Activated B cell treated with CpG ODN at 0.5 μM for 24 hours (primary cell): ENCODE measurements around the gene ATMIN. TPM values are rescaled to one million over a fixed set of nuclear protein-coding genes. Genes with fewer than 3 reads are reported as not detected.

Experiments used
- ATAC-seq: fragments of 200-7000 bp; cut with Tn5 transposase; one replicate; pipeline ENCODE4 v1.10.0; 2021; ENCODE audit warnings: low read depth, mild to moderate bottlenecking, moderate library complexity
- CTCF ChIA-PET: fragments of 350-600 bp; sonication (Branson Sonifier 250); formaldehyde crosslinking; loops from one replicate; lab custom pipeline; 2021; ENCODE audit warnings: antibody characterized with exemption; lab: Charles Lee
- POLR2A ChIA-PET: fragments of 350-600 bp; sonication (Branson Sonifier 250); formaldehyde crosslinking; loops from one replicate; lab custom pipeline; 2021; ENCODE audit warnings: antibody characterized with exemption; lab: Charles Lee
- DNase-seq: peaks from one replicate; pipeline ENCODE4 v3.0.0; 2022
- H3K27ac Mint-ChIP-seq: one replicate; pipeline ENCODE4 v1.8.0; 2020; ENCODE audit warnings: mixed read lengths
- H3K27me3 Mint-ChIP-seq: one replicate; pipeline ENCODE4 v1.8.0; 2021; ENCODE audit warnings: mixed read lengths
- H3K36me3 Mint-ChIP-seq: one replicate; pipeline ENCODE4 v1.8.0; 2021; ENCODE audit warnings: low read depth, mixed read lengths
- H3K4me1 Mint-ChIP-seq: one replicate; pipeline ENCODE4 v1.8.0; 2021; ENCODE audit warnings: mixed read lengths
- H3K4me3 Mint-ChIP-seq: one replicate; pipeline ENCODE4 v1.8.0; 2020; ENCODE audit warnings: mild to moderate bottlenecking, mixed read lengths
- H3K9me3 Mint-ChIP-seq: one replicate; pipeline ENCODE4 v1.8.0; 2020; ENCODE audit warnings: mixed read lengths
- CTCF ChIP-seq: fragments of 200-600 bp; IDR thresholded peaks from one replicate; pipeline ENCODE4 v1.8.0; 2022; ENCODE audit warnings: antibody characterized with exemption, mild to moderate bottlenecking
- intact Hi-C: fragments of 100-400 bp; cut with micrococcal nuclease; formaldehyde crosslinking; loops from one replicate; pipeline ENCODE4 v1.15.1; 2024
- total RNA-seq: library from RNA; stranded (reverse); gene quantifications from 2 replicates; pipeline ENCODE4 v1.2.3, GENCODE V29; 2022

The ATMIN gene
- total RNA-seq, 1 donor from 2014 or later: 31.0 TPM

- TF ChIP-seq CTCF: no peak
- ATAC-seq (no peak), DNase-seq (no peak)
- CTCF ChIA-PET: no interaction called here
- peaks cover 31% of the 10 kb centered on the region for H3K36me3 Mint-ChIP-seq
- no peaks in the 10 kb centered on the region for H3K27me3 Mint-ChIP-seq
- H3K4me1 Mint-ChIP-seq: no peaks in the 10 kb centered on the region
- POLR2A ChIA-PET: no interaction called here
- H3K9me3 Mint-ChIP-seq: no peaks in the 10 kb centered on the region
- H3K27ac Mint-ChIP-seq: no peak overlapping the region
- intact Hi-C loops: no loop called here
- no peak overlapping the region for H3K4me3 Mint-ChIP-seq
These were observed 9.2 kb upstream of the ATMIN start for GRCh38 chr16:81026429-81026828.

- intact Hi-C loops: loop anchor here (10.0 kb wide), 1 partner anchor 285 kb away; the partner anchor contains the start of gene GAN
- ATAC-seq (no peak), DNase-seq (no peak)
- no peak overlapping the region for H3K4me3 Mint-ChIP-seq
- peaks cover 15% of the 10 kb centered on the region for H3K36me3 Mint-ChIP-seq
- ChIA-PET POLR2A (no interaction called here), CTCF (no interaction called here)
- H3K27ac Mint-ChIP-seq: no peak overlapping the region
- no peaks in the 10 kb centered on the region for H3K27me3 Mint-ChIP-seq
- no peaks in the 10 kb centered on the region for H3K4me1 Mint-ChIP-seq
- H3K9me3 Mint-ChIP-seq: no peaks in the 10 kb centered on the region
- TF ChIP-seq CTCF: no peak
These were observed 5.6 kb upstream of the ATMIN start for GRCh38 chr16:81029930-81030604.

DNA sequence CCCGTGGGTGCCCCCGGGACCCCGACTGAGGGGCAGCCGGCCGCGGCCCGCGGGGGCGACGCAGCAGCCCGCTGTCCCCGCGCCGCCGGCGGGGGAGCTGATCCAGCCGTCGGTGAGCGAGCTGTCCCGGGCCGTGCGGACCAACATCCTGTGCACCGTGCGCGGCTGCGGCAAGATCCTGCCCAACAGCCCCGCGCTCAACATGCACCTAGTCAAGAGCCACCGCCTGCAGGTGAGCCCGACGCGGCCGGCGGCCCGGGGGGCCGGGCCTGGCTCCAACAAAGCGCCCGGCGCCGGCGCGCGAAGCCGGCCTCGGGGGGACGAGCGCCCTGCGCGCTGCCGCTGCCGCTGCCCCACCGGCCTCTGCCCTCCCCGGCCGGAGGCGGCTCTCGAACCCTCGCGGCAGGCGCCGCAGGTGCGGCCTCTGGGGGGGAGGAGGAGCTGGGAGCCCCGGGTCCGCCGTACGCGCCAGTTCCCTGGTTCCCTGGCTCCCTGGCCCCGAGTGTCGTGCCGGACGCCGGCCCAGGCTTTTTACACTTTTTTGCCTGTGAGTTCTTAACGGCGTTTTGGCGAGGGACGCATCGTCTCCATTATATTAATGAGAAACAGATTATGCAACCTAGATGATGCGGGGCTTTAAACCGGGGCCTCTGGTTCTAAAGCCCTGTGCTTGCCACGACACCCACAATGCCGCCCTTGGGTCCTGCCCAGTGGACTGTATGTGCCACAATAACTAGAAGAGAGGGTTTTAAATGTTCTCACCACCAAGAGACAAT, 521 bp downstream of the ATMIN start:
- peaks cover 19% of the 10 kb centered on the region for H3K36me3 Mint-ChIP-seq
- ATAC-seq: peak; percentile 61
- H3K27ac Mint-ChIP-seq: peak overlapping the region; percentile 30
- intact Hi-C loops: loop anchor here (1.0 to 10.0 kb wide), 5 partner anchors 29 to 702 kb away; partner anchors contain the start of genes CENPN, GAN and GCSH
- ChIA-PET CTCF (interaction anchor here (0.6 to 3.5 kb wide), 21 partner anchors 10 to 702 kb away, joined by 3 to 51 read pairs (median 4); partner anchors contain the start of genes C16orf46, CENPN, CMC2 and GAN), POLR2A (interaction anchor here (1.0 to 2.9 kb wide), 4 partner anchors 26 to 41 kb away, joined by 3 to 19 read pairs (median 6); partner anchors contain the start of genes C16orf46, CENPN and CMC2)
- H3K27me3 Mint-ChIP-seq: no peaks in the 10 kb centered on the region
- no peak for DNase-seq
- H3K4me1 Mint-ChIP-seq: peaks cover 22% of the 10 kb centered on the region
- H3K9me3 Mint-ChIP-seq: no peaks in the 10 kb centered on the region
- no peak for TF ChIP-seq CTCF
- peak overlapping the region; percentile 79 for H3K4me3 Mint-ChIP-seq

DNA sequence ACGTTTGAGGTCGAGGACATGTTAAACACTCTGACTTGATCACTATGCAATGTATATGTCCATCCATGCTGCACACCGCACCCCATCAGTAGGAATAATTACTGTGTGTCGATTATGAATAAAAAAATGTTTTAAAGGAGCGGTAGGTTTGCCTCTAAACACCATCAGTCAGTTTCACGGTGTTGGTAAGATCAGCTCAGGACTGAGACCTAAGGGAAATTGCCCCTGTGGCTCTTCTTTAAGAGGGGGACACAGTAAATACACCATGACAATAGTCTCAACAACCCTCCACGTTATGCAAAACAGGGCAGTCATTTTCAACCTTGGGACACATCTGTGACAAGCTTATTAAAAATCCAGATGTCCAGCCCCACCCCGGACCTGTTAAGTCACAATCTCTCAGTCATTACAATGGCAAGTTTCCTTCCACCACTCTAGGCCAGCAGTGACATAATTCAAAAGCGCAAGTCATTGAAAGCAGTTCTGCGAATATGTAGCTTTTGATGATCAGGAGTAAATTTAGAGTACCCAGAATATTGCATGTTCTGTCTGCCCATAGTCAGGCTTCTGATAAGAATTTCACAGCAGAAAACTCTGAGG, 1.2 kb downstream of the ATMIN start:
- ATAC-seq (no peak), DNase-seq (no peak)
- H3K9me3 Mint-ChIP-seq: no peaks in the 10 kb centered on the region
- POLR2A ChIA-PET: interaction anchor here (1.3 to 2.9 kb wide), 3 partner anchors 26 to 40 kb away, joined by 4 to 19 read pairs (median 9); partner anchors contain the start of genes C16orf46, CENPN and CMC2
- peaks cover 25% of the 10 kb centered on the region for H3K36me3 Mint-ChIP-seq
- no peaks in the 10 kb centered on the region for H3K27me3 Mint-ChIP-seq
- TF ChIP-seq CTCF: no peak
- peak overlapping the region; percentile 30 for H3K27ac Mint-ChIP-seq
- H3K4me1 Mint-ChIP-seq: peaks cover 22% of the 10 kb centered on the region
- peak overlapping the region; percentile 79 for H3K4me3 Mint-ChIP-seq
- intact Hi-C loops: loop anchor here (10.0 kb wide), 1 partner anchor 278 kb away; the partner anchor contains the start of gene GAN
- CTCF ChIA-PET: interaction anchor here (1.1 to 3.5 kb wide), 5 partner anchors 28 to 274 kb away, joined by 4 to 51 read pairs (median 5); partner anchors contain the start of genes C16orf46, CENPN and CMC2
